Measurements from ENCODE around the gene NEB. TPM values are rescaled to one million over a fixed set of nuclear protein-coding genes. Genes with fewer than 3 reads are reported as not detected.

Gene NEB
- total and polyA plus RNA-seq, 10 donors: 0.96 to 6.2 (median 2.4) TPM

- TF ChIP-seq POLR2A (IDR thresholded peaks at IDR 0.05) (no peak), POLR2AphosphoS5 (IDR thresholded peaks at IDR 0.05) (no peak), CTCF (IDR thresholded peaks at IDR 0.05 in 8 of 11, conservative IDR thresholded peaks at IDR 0.05 in 3 of 11) (no peak)
- Histone ChIP-seq H3K27ac (no peak overlapping the region), H3K9me3 (no peaks in the 10 kb centered on the region), H3K4me3 (no peak overlapping the region), H3K4me1 (no peaks in the 10 kb centered on the region), H3K36me3 (no peaks in the 10 kb centered on the region), H3K27me3 (replicated peaks in 1 of 7) (no peaks in the 10 kb centered on the region)
- WGBS, 5 donors: 79 to 88% (median 82%) methylated on average over 3 of the region's 3 CpGs
- intact Hi-C loops (cut with DNase I; ENCODE audit: low total_unique reads): no loop called here
- DNase-seq: no peak
These were observed 119.5 kb downstream of the NEB start for GRCh38 chr2:151614606-151615306.

GRCh38 chr2:151614159-151614558, 120.1 kb downstream of the NEB start:
- Histone ChIP-seq H3K4me3 (no peak overlapping the region), H3K27me3 (replicated peaks in 1 of 7) (no peaks in the 10 kb centered on the region), H3K27ac (no peak overlapping the region), H3K4me1 (no peaks in the 10 kb centered on the region), H3K36me3 (no peaks in the 10 kb centered on the region), H3K9me3 (no peaks in the 10 kb centered on the region)
- DNase-seq: no peak
- 93 to 100% (median 95%) methylated on average over 5 of the region's 5 CpGs for WGBS, 5 donors
- TF ChIP-seq POLR2AphosphoS5 (IDR thresholded peaks at IDR 0.05) (no peak), POLR2A (IDR thresholded peaks at IDR 0.05) (no peak), CTCF (IDR thresholded peaks at IDR 0.05 in 8 of 11, conservative IDR thresholded peaks at IDR 0.05 in 3 of 11) (no peak)
- intact Hi-C loops (cut with DNase I; ENCODE audit: low total_unique reads): no loop called here

GRCh38 chr2:151611351-151611750, 122.9 kb downstream of the NEB start:
- no peaks in the 10 kb centered on the region for H3K9me3 ChIP-seq
- no peaks in the 10 kb centered on the region for H3K36me3 ChIP-seq
- no peak for DNase-seq
- intact Hi-C loops (cut with DNase I; ENCODE audit: low total_unique reads): no loop called here
- H3K4me3 ChIP-seq: no peak overlapping the region
- H3K27me3 ChIP-seq (replicated peaks in 1 of 7): no peaks in the 10 kb centered on the region
- no peaks in the 10 kb centered on the region for H3K4me1 ChIP-seq
- TF ChIP-seq CTCF (IDR thresholded peaks at IDR 0.05 in 8 of 11, conservative IDR thresholded peaks at IDR 0.05 in 3 of 11) (no peak), POLR2A (IDR thresholded peaks at IDR 0.05) (no peak), POLR2AphosphoS5 (IDR thresholded peaks at IDR 0.05) (no peak)
- WGBS, 5 donors: 44 to 66% (median 62%) methylated on average over 1 of the region's 1 CpG
- no peak overlapping the region for H3K27ac ChIP-seq

- TF ChIP-seq POLR2A (IDR thresholded peaks at IDR 0.05) (no peak), CTCF (IDR thresholded peaks at IDR 0.05 in 8 of 11, conservative IDR thresholded peaks at IDR 0.05 in 3 of 11) (no peak), POLR2AphosphoS5 (IDR thresholded peaks at IDR 0.05) (no peak)
- H3K4me3 ChIP-seq: no peak overlapping the region
- H3K9me3 ChIP-seq: no peaks in the 10 kb centered on the region
- H3K4me1 ChIP-seq: no peaks in the 10 kb centered on the region
- intact Hi-C loops (cut with DNase I; ENCODE audit: low total_unique reads): no loop called here
- WGBS, 5 donors: 87 to 95% (median 90%) methylated on average over 4 of the region's 4 CpGs
- no peaks in the 10 kb centered on the region for H3K27me3 ChIP-seq (replicated peaks in 1 of 7)
- no peaks in the 10 kb centered on the region for H3K36me3 ChIP-seq
- no peak for DNase-seq
- H3K27ac ChIP-seq: no peak overlapping the region
These were observed 124.0 kb downstream of the NEB start for GRCh38 chr2:151610310-151610709.

All from spleen (tissue), 11 donors.